HL-60 (cell line): Measurements from ENCODE around the gene GPR142.
"Not testable (repeated sequence)": the region's sequence is repeated elsewhere in the genome, so short reads cannot be mapped to it uniquely, and the experiment has no call there.

Experiments used
- DNase-seq, 2 experiments: peaks; one replicate each; pipeline ENCODE4 v3.0.0-alpha.2; 2010 to 2020; ENCODE audit warnings: low read depth in 1 of 2, low spot score in 1 of 2
- H3K27ac ChIP-seq: fragments of 250-450 bp; sonication (Bioruptor Pico); replicated peaks from 2 replicates; pipeline ENCODE4 v1.5.1; 2020; ENCODE audit warnings: mild to moderate bottlenecking, moderate library complexity
- H3K27me3 ChIP-seq: fragments of 250-450 bp; sonication (Bioruptor Pico); 2 replicates; pipeline ENCODE4 v1.5.1; 2021; ENCODE audit warnings: mild to moderate bottlenecking, moderate library complexity; ENCODE audit not compliant: insufficient read depth, poor library complexity, severe bottlenecking
- H3K4me3 ChIP-seq: replicated peaks from 2 replicates; pipeline ENCODE4 v1.5.1; 2011; ENCODE audit warnings: mild to moderate bottlenecking, control low read depth, low read length; ENCODE audit not compliant: insufficient read depth
- GABPA ChIP-seq: IDR thresholded peaks from 2 replicates; pipeline ENCODE4 v1.6.1; 2012; ENCODE audit warnings: low read depth
- POLR2AphosphoS5 ChIP-seq: IDR thresholded peaks from 2 replicates; pipeline ENCODE4 v1.6.1; 2012; ENCODE audit warnings: low read depth
- SPI1 ChIP-seq: IDR thresholded peaks from 2 replicates; pipeline ENCODE4 v1.6.1; 2012; ENCODE audit warnings: low read depth, mild to moderate bottlenecking, borderline replicate concordance
- TF ChIP-seq, protein P1 (sequence below): IDR thresholded peaks from 2 replicates; pipeline ENCODE4 v1.6.1; 2012; ENCODE audit warnings: low read depth; ENCODE audit not compliant: insufficient replicate concordance
- TF ChIP-seq, protein P2 (sequence below): IDR thresholded peaks from one replicate; pipeline ENCODE4 v1.5.1; 2011; ENCODE audit warnings: low read length, control low read depth, inconsistent platforms; ENCODE audit not compliant: insufficient read depth

Gene GPR142

DNA sequence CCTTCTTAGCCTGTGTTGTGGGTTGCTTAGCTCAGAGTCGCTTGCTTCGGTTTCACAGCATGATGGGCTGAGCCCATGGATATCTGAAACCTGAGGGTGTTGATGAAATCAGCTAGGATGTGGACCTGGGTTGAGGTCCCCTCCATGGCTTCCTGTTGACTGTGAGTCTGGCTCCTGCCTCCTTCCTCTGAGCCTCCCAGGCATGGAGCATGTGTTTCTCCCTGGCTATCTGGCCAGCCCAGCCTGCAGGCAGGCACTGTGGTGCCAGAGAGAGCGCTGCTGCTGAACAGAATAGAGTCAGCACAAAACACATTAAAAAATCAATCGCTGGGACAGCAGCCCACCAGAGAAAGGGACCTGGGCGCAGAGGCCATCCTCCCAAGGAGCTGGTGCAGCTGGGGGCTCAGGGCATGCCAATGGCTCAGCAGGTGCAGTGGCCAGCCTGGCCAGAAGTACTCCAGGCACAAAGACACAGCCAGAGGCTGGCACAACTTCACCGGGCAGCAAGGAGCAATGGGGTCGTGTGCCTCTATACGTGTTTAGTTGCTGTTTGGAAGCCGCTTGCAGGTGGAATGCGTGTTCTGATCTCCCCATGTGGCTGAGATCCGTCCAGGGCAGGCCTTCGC is 36.3 kb downstream of the GPR142 start:
- no peak overlapping the region for H3K4me3 ChIP-seq
- TF ChIP-seq, protein P1, sequence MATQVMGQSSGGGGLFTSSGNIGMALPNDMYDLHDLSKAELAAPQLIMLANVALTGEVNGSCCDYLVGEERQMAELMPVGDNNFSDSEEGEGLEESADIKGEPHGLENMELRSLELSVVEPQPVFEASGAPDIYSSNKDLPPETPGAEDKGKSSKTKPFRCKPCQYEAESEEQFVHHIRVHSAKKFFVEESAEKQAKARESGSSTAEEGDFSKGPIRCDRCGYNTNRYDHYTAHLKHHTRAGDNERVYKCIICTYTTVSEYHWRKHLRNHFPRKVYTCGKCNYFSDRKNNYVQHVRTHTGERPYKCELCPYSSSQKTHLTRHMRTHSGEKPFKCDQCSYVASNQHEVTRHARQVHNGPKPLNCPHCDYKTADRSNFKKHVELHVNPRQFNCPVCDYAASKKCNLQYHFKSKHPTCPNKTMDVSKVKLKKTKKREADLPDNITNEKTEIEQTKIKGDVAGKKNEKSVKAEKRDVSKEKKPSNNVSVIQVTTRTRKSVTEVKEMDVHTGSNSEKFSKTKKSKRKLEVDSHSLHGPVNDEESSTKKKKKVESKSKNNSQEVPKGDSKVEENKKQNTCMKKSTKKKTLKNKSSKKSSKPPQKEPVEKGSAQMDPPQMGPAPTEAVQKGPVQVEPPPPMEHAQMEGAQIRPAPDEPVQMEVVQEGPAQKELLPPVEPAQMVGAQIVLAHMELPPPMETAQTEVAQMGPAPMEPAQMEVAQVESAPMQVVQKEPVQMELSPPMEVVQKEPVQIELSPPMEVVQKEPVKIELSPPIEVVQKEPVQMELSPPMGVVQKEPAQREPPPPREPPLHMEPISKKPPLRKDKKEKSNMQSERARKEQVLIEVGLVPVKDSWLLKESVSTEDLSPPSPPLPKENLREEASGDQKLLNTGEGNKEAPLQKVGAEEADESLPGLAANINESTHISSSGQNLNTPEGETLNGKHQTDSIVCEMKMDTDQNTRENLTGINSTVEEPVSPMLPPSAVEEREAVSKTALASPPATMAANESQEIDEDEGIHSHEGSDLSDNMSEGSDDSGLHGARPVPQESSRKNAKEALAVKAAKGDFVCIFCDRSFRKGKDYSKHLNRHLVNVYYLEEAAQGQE = no peak
- TF ChIP-seq GABPA (no peak), SPI1 (no peak), POLR2AphosphoS5 (no peak)
- TF ChIP-seq, protein P2, sequence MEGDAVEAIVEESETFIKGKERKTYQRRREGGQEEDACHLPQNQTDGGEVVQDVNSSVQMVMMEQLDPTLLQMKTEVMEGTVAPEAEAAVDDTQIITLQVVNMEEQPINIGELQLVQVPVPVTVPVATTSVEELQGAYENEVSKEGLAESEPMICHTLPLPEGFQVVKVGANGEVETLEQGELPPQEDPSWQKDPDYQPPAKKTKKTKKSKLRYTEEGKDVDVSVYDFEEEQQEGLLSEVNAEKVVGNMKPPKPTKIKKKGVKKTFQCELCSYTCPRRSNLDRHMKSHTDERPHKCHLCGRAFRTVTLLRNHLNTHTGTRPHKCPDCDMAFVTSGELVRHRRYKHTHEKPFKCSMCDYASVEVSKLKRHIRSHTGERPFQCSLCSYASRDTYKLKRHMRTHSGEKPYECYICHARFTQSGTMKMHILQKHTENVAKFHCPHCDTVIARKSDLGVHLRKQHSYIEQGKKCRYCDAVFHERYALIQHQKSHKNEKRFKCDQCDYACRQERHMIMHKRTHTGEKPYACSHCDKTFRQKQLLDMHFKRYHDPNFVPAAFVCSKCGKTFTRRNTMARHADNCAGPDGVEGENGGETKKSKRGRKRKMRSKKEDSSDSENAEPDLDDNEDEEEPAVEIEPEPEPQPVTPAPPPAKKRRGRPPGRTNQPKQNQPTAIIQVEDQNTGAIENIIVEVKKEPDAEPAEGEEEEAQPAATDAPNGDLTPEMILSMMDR = no peak

GRCh38 chr17:74404218-74404617 is 36.9 kb downstream of the GPR142 start:
- no peak for TF ChIP-seq GABPA
- TF ChIP-seq, protein P2 = no peak
- Histone ChIP-seq H3K4me3 (no peak overlapping the region), H3K27ac (no peak overlapping the region), H3K27me3 (no peaks in the 10 kb centered on the region)
- no peak for DNase-seq

More for the DNA sequence above, 36.3 kb downstream of the GPR142 start:
- DNase-seq = no peak
- Histone ChIP-seq H3K27me3 (no peaks in the 10 kb centered on the region), H3K27ac (no peak overlapping the region)

GRCh38 chr17:74404789-74405188 is 37.5 kb downstream of the GPR142 start:
- no peak overlapping the region for H3K4me3 ChIP-seq
- TF ChIP-seq SPI1 (no peak), POLR2AphosphoS5 (no peak), GABPA (no peak)
- TF ChIP-seq, protein P2 = no peak
- TF ChIP-seq, protein P1 = no peak
- no peak for DNase-seq
- no peaks in the 10 kb centered on the region for H3K27me3 ChIP-seq
- H3K27ac ChIP-seq = no peak overlapping the region

DNA sequence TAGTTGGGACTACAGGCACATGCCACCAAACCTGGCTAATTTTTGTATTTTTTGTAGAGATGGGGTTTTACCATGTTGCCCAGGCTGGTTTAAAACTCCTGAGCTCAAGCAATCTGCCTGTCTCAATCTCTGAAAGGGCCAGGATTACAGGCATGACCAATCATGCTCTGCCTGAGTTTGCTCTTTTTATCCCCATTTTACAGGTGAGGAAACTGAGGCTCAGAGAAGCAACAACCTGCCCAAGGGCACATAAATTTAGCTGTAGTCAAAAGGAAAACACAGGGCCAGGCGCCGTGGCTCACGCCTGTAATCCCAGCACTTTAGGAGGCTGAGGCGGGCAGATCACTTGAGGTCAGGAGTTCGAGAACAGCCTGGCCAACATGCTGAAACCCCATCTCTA is 38.0 kb downstream of the GPR142 start:
- H3K27ac ChIP-seq, H3K4me3 ChIP-seq, DNase-seq, H3K27me3 ChIP-seq: not testable (repeated sequence)
